Fibroblast of skin of left quadriceps (primary cell): Measurements from ENCODE around the gene CD163L1.
"Not testable (repeated sequence)": the region's sequence is repeated elsewhere in the genome, so short reads cannot be mapped to it uniquely, and the experiment has no call there.

Experiments
- DNase-seq, 2 experiments: peaks; one replicate each; pipeline ENCODE4 v3.0.0-alpha.2; 2013; ENCODE audit warnings: low read depth in 2 of 2

Gene CD163L1

GRCh38 chr12:7444076-7444475, at the start of gene CD163L1:
TSS of gene CD163L1 (minus strand) at chr12:7444153. CDS start at chr12:7444127, 26 bp downstream.
- no peak for DNase-seq

- no peak for DNase-seq
These were observed 49.1 kb upstream of the CD163L1 start for GRCh38 chr12:7493006-7493405.

GRCh38 chr12:7486512-7486911, 42.6 kb upstream of the CD163L1 start:
- DNase-seq: no peak

DNA sequence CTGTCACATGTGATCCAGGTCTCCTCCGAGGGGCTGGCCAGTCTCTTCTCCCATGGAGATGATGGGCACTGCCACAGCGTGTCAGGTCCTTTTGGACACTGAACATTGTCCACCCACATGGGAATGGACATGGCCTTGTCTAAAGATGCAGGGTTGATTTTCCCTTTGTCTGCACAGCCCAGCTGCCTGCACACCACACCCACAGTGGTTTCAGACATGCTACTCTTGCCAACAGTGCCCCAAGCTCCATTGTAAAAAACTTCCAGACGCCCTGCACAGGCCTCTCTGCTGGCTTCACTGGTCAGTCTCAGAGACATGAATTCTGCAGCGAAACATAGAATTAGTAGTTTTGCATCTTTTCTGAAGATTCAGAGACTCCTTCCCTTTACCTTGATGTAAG, 41.1 kb upstream of the CD163L1 start:
- DNase-seq: no peak

- no peak for DNase-seq
These were observed 39.4 kb upstream of the CD163L1 start for GRCh38 chr12:7483343-7483742.

- peak; percentile 26 to 36 for DNase-seq
These were observed 35.8 kb upstream of the CD163L1 start for GRCh38 chr12:7479771-7480170.

DNA sequence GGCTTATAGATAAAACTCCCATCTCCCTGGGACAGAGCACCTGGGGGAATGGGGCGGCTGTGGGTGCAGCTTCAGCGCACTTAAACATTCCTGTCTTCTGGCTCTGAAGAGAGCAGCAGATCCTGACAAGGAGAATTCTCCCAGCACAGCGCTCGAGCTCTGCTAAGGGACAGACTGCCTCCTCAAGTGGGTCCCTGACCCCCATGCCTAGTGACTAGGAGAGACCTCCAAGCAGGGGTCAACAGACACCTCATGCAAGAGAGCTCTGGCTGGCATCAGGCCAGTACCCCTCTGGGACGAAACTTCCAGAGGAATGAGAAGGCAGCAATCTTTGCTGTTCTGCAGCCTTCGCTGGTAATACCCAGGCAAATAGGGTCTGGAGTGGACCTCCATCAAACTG, 28.1 kb upstream of the CD163L1 start:
- no peak for DNase-seq

GRCh38 chr12:7460375-7461259, 16.7 kb upstream of the CD163L1 start:
- DNase-seq: peak; percentile 14 to 18

GRCh38 chr12:7459973-7460372, 16.0 kb upstream of the CD163L1 start:
- DNase-seq: no peak

GRCh38 chr12:7451756-7452155, 7.8 kb upstream of the CD163L1 start:
- no peak for DNase-seq

DNA sequence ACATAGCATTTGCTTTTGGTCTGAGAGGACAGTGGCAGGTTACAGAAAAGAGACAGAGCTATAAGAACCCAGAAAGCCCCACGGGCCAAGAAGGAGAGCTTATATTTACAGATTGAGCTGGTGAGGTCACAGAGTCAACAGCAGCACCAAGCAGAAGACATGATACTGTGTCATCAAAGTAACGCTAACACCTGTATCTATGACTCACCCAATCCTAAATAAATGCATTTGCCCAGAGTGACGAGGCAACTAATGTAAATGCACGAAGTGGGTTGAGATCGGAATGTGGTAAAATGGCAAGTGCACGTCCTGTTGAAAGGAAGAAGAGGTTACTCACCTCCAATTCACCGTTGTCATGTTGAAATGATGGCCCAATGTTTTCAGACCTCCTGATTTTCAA, 6.7 kb upstream of the CD163L1 start:
- no peak for DNase-seq

GRCh38 chr12:7448099-7448498, 4.1 kb upstream of the CD163L1 start:
- DNase-seq: no peak

DNA sequence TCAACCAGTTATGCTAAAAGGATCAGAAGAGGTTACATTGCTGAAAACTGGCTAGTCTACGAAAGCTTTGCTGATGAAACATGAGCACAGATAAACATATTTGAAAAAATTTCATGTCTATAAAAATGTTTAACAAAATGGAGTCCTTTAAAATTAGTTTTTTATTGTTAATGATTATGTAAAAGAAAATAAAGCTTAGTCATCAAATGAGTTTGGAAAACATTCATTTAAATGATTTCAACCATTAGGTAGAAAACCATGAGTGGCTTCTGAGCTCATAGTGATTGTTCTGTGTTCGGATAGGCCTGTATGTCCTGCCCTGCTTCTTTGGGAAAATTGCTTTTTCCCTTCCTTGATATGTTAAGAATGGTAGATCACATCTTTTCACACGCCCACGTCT, 584 bp upstream of the CD163L1 start:
- no peak for DNase-seq

DNA sequence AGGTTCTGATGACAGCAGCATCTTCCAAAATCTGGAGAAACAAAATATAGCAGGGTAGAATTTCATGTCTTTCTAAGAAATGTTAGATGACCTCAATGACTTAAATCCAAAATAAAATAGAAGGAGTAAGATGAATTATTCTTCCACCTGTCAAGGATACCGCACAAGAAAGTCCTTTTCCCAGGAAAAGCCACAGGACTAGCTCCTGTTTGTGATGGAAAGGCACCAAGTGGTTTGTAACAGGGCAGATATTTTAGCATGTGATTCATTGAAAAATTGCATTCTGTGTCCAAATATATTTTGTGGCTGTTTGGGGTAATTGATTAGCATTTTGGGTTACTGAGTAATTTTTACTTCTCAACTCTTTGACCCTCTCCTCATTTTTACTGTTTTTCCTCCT, 2.7 kb downstream of the CD163L1 start:
- no peak for DNase-seq

DNA sequence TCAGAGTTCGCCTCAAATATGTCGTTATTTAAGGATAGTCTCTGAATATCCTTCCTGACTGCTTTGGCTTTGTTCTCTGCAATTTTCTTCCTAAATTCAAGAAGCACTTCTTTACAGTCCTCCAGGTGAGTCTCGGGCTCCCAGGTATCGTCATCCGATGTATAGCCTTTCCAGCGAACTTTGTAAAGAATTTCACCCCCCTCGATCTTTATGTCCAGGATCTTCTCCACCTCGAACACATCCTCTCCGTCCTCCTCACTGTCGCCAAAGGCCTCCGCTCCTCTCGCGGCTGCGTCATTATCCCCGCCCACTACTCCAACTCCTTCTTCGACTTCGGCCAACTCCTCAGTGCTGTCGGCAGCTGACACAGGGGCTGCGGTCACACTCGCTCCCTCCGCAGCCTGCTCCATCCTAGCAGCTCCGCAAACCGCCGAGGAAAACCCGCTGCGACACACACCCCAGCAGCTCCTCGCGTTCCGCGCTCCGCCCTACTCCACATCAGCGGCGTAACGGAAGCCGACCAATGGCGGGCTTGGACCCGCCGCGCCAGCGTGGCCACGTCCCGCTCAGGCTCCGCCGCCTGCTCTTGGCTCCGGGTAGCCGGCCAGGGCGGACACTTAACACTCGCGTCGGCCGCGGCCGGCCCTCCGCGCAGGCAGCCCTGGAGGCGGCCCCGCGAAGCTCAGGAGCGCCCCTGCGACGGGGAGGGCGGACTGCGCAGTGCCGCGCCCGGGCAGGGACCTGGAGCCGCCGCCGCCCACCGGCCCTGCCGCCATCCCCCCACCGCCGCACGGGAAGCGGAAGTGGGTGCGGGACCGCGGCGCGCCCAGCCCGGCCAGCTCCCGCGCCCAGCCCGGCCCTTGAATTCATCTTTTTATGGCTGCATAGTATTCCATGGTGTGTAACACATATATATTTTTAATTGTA, 4.1 kb downstream of the CD163L1 start:
- peak; percentile 32 to 42 for DNase-seq

DNA sequence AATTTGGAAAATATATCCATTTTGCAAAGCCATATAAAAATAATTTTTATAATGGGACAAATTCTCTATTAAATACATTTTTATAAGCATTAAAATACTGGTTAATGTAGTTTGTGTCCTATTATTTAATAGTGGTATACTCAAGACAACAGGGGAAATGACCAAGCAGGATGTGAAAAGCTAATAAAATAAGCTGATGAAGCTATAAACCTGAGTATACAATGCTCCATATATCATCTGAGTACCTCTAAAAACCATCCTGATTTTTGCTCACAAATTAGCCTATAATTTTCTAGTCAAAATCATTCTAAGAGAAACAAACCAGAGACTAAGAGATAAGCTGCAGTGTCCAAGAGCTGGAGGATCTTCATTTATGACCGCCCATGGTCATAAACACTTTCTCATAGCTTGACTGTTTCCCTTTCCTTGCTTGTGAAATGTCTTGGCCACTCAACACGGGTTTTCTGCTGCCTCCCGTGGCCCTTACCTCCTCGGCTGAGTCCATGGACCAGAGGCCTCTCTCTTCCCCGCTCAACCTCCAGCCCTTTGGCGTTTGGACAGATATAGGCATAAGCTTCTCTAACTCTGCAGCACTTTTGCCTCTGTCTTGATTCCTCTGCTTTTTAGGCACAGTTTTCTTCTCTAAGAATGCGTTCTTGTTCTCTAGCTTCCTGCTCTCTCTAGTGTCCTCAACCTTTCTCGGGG, 5.5 kb downstream of the CD163L1 start:
- not testable (repeated sequence) for DNase-seq

DNA sequence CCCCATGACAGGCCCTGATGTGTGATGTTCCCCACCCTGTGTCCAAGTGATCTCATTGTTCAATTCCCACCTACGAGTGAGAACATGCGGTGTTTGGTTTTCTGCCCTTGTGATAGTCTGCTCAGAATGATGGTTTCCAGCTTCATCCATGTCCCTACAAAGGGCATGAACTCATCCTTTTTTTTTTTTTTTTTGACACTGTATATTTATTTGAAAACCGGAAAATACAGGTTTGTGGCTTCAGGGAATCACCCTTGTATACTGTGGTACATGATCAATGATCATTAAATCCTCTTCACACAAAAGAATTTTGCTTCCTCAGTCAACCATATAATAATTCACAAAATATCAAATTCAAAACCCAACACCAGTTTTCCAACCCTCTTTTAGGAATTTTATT, 6.5 kb downstream of the CD163L1 start:
- DNase-seq: not testable (repeated sequence)

- no peak for DNase-seq
These were observed 9.3 kb downstream of the CD163L1 start for GRCh38 chr12:7434670-7435069.

DNA sequence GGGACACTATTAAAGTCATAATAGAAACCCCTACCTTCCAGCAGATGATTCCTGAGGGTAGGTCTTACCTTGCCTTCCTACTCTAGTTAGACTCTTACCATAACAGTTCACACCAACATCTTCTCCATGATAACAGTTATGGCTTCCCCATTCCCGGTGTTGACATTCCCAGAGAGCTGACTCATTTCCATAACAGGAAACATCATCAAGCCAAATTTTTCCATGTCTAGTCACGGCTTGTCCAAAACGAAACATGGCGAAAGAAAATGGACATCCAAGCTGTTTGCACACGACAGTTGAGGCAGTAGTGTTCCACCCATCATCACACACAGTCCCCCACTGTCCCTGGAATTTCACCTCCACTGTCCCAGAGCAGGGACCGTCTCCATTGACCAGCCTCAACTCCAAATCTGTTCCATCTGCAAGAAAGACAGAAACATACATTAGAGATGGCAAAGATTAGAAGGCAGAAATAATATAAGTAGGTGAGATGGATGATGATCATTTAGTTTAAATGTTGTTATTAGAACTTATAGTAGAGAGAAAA, 10.6 kb downstream of the CD163L1 start:
- peak; percentile 34 to 39 for DNase-seq

DNA sequence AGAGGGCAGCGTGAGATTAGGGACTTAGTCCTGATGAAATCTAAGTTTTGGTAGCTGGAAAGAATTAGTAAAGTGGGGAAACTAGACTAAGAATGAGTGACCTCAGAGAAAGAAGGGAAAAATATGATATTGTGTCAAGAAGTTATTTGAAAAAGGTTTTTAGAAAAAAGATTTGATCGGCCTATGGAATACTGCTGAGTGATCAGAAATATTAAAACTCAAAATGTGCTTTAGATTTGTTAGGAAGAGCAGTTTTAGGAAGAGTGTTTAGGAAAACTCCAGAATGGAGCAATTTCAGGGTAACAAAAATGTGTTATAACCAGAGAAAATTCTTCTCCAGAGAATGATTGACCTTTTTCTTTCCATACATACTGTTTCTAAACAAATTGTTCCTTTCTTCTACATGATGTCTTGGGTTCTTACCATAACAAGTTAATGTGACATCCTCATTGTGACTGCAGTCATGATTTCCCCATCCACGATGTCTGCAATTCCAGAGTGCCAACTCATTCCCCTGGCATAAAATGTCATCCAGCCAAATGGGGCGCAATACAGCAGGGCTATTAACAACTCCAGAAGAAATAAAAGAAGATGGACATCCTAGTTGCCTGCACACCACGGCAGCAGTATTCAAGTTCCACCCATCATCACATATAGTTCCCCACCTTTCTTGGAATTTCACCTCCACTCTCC, 11.8 kb downstream of the CD163L1 start:
- no peak for DNase-seq

DNA sequence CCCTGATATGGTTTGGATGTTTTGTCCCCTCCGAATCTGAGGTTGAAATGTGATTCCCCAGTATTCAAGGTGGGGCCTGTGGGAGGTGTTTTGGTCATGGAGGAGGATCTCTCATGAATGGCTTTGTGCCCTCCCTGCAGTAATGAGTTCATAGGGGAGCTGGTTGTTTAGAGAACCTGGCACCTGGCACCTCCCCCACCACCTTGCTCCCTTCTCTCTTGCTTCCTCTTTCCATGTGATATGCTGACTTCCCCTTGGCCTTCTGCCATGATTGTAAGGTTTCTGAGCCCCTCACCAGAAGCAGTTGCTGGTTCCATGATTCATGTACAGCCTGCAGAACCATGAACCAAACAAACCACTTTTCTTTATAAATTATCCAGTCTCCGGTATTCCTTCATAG, 32.6 kb downstream of the CD163L1 start:
- no peak for DNase-seq
